Peyer's patch (tissue), 4 donors: ENCODE data around the gene NOPCHAP1.

Experiments used
- CTCF ChIP-seq, 6 experiments: fragments of 450-650 bp in 4 of 6; fragments of 200-600 bp in 2 of 6; sonication (generic) in 1 of 6; IDR thresholded peaks; one replicate each; pipeline ENCODE4 v1.5.1; 2017 to 2019; ENCODE audit warnings: antibody characterized with exemption in 6 of 6, mild to moderate bottlenecking in 3 of 6, moderate library complexity in 1 of 6
- POLR2A ChIP-seq, 2 donors: fragments of 450-650 bp; IDR thresholded peaks; one replicate each; pipeline ENCODE4 v1.5.1; 2017; ENCODE audit warnings: antibody characterized with exemption in 2 of 2, mild to moderate bottlenecking in 2 of 2, moderate library complexity in 2 of 2

GRCh38 chr12:104942075-104942474 is 44.0 kb upstream of the NOPCHAP1 start:
- TF ChIP-seq CTCF (IDR thresholded peaks at IDR 0.05) = no peak
- TF ChIP-seq POLR2A (IDR thresholded peaks at IDR 0.05) = no peak
